H9 (cell line): ENCODE results near the gene KRT77. TPM values are rescaled to one million over a fixed set of nuclear protein-coding genes. Genes with fewer than 3 reads are reported as not detected.

ENCODE experiments used
- DNase-seq: peaks from one replicate; pipeline ENCODE4 v3.0.0-alpha.2; 2017
- H2AFZ ChIP-seq: one replicate; pipeline ENCODE4 v1.6.1; 2013; ENCODE audit warnings: mild to moderate bottlenecking, low read length, control low read depth, moderate library complexity
- H2AK5ac ChIP-seq: 2 replicates; pipeline ENCODE4 v1.6.1; 2013; ENCODE audit warnings: low read length, control low read depth, mixed read lengths; ENCODE audit not compliant: insufficient read length
- H2BK120ac ChIP-seq: one replicate; pipeline ENCODE4 v1.6.1; 2013; ENCODE audit warnings: low read depth, mild to moderate bottlenecking, low read length, control low read depth, inconsistent platforms; ENCODE audit not compliant: poor library complexity, severe bottlenecking
- H2BK12ac ChIP-seq: 2 replicates; pipeline ENCODE4 v1.6.1; 2013; ENCODE audit warnings: low read length, control low read depth, mixed read lengths, low read depth; ENCODE audit not compliant: insufficient read length
- H2BK15ac ChIP-seq: 2 replicates; pipeline ENCODE4 v1.6.1; 2013; ENCODE audit warnings: low read depth, low read length, control low read depth
- H2BK20ac ChIP-seq: one replicate; pipeline ENCODE4 v1.6.1; 2013; ENCODE audit warnings: low read depth, mild to moderate bottlenecking, low read length, control low read depth, inconsistent platforms; ENCODE audit not compliant: poor library complexity, severe bottlenecking
- H2BK5ac ChIP-seq: 2 replicates; pipeline ENCODE4 v1.6.1; 2013; ENCODE audit warnings: low read length, control low read depth, mixed read lengths; ENCODE audit not compliant: insufficient read length
- H3K14ac ChIP-seq: 2 replicates; pipeline ENCODE4 v1.6.1; 2013; ENCODE audit warnings: low read length, control low read depth; ENCODE audit not compliant: insufficient read depth
- H3K18ac ChIP-seq: 2 replicates; pipeline ENCODE4 v1.6.1; 2013; ENCODE audit warnings: low read depth, mild to moderate bottlenecking, mixed read lengths, low read length, control low read depth; ENCODE audit not compliant: insufficient read length
- H3K23ac ChIP-seq: 2 replicates; pipeline ENCODE4 v1.6.1; 2013; ENCODE audit warnings: low read length, control low read depth, mixed read lengths, low read depth; ENCODE audit not compliant: insufficient read length
- H3K23me2 ChIP-seq: 2 replicates; pipeline ENCODE4 v1.6.1; 2013; ENCODE audit warnings: low read depth, mild to moderate bottlenecking, mixed read lengths, low read length, control low read depth; ENCODE audit not compliant: insufficient read length, poor library complexity, severe bottlenecking
- H3K27ac ChIP-seq: 2 replicates; pipeline ENCODE4 v1.5.1; 2013; ENCODE audit warnings: low read length, control low read depth, mixed read lengths, low read depth; ENCODE audit not compliant: insufficient read length
- H3K27me3 ChIP-seq: 2 replicates; pipeline ENCODE4 v1.6.1; 2013; ENCODE audit warnings: low read length, control low read depth, inconsistent platforms; ENCODE audit not compliant: insufficient read depth
- H3K4ac ChIP-seq: 2 replicates; pipeline ENCODE4 v1.6.1; 2013; ENCODE audit warnings: low read depth, mild to moderate bottlenecking, control low read depth, inconsistent platforms, low read length, moderate library complexity
- H3K4me1 ChIP-seq: 2 replicates; pipeline ENCODE4 v1.6.1; 2013; ENCODE audit warnings: low read length, control low read depth, inconsistent platforms; ENCODE audit not compliant: insufficient read depth
- H3K4me2 ChIP-seq: 2 replicates; pipeline ENCODE4 v1.6.1; 2013; ENCODE audit warnings: low read length, control low read depth, mixed read lengths; ENCODE audit not compliant: insufficient read length, insufficient read depth
- H3K56ac ChIP-seq: 2 replicates; pipeline ENCODE4 v1.6.1; 2013; ENCODE audit warnings: low read depth, mild to moderate bottlenecking, mixed read lengths, low read length, control low read depth; ENCODE audit not compliant: insufficient read length
- H3K79me1 ChIP-seq: 2 replicates; pipeline ENCODE4 v1.6.1; 2013; ENCODE audit warnings: low read depth, mild to moderate bottlenecking, moderate library complexity, low read length, control low read depth, inconsistent platforms; ENCODE audit not compliant: insufficient read depth, poor library complexity, severe bottlenecking
- H3K79me2 ChIP-seq: 2 replicates; pipeline ENCODE4 v1.6.1; 2013; ENCODE audit warnings: low read length, control low read depth, inconsistent platforms; ENCODE audit not compliant: insufficient read depth
- H3K9ac ChIP-seq: 2 replicates; pipeline ENCODE4 v1.6.1; 2013; ENCODE audit warnings: low read length, control low read depth, mixed read lengths; ENCODE audit not compliant: insufficient read length; ENCODE audit errors: extremely low read depth
- H3K9me3 ChIP-seq: one replicate; pipeline ENCODE4 v1.6.1; 2013; ENCODE audit warnings: low read depth, low read length, inconsistent platforms; ENCODE audit not compliant: control insufficient read depth
- H3T11ph ChIP-seq: one replicate; pipeline ENCODE4 v1.6.1; 2013; ENCODE audit warnings: mild to moderate bottlenecking, low read length, control low read depth, inconsistent platforms
- H4K20me1 ChIP-seq: one replicate; pipeline ENCODE4 v1.6.1; 2013; ENCODE audit not compliant: control insufficient read depth, insufficient read length, insufficient read depth
- H4K5ac ChIP-seq: 2 replicates; pipeline ENCODE4 v1.6.1; 2013; ENCODE audit warnings: low read depth, mild to moderate bottlenecking, mixed read lengths, low read length, control low read depth; ENCODE audit not compliant: insufficient read length
- H4K8ac ChIP-seq: replicated peaks from 2 replicates; pipeline ENCODE4 v1.6.1; 2013; ENCODE audit warnings: low read length, control low read depth, mixed read lengths, low read depth; ENCODE audit not compliant: insufficient read length
- H4K91ac ChIP-seq: 2 replicates; pipeline ENCODE4 v1.6.1; 2013; ENCODE audit warnings: low read depth, mild to moderate bottlenecking, moderate library complexity, mixed read lengths, low read length, control low read depth; ENCODE audit not compliant: insufficient read length
- H3K27ac Mint-ChIP-seq, 3 experiments: 2 replicates in 2 of 3; 3 replicates in 1 of 3; pipeline ENCODE4 v1.8.0; 2020 to 2021; ENCODE audit warnings: mixed read lengths in 3 of 3, mild to moderate bottlenecking in 1 of 3, moderate library complexity in 1 of 3
- H3K27me3 Mint-ChIP-seq: 2 replicates; pipeline ENCODE4 v1.8.0; 2021; ENCODE audit warnings: low read depth, mild to moderate bottlenecking, moderate library complexity, mixed read lengths
- H3K36me3 Mint-ChIP-seq, 3 experiments: 2 replicates in 2 of 3; 3 replicates in 1 of 3; pipeline ENCODE4 v1.8.0; 2020 to 2021; ENCODE audit warnings: low read depth in 3 of 3, mixed read lengths in 3 of 3; ENCODE audit not compliant: insufficient read depth in 1 of 3
- H3K4me1 Mint-ChIP-seq, 2 experiments: 2 replicates each; pipeline ENCODE4 v1.8.0; 2020; ENCODE audit warnings: mixed read lengths in 2 of 2
- H3K4me3 Mint-ChIP-seq, 2 experiments: 2 replicates in 1 of 2; 3 replicates in 1 of 2; pipeline ENCODE4 v1.8.0; 2020 to 2021; ENCODE audit warnings: mild to moderate bottlenecking in 2 of 2, mixed read lengths in 2 of 2, moderate library complexity in 1 of 2
- H3K9me3 Mint-ChIP-seq, 2 experiments: 2 replicates in 1 of 2; 3 replicates in 1 of 2; pipeline ENCODE4 v1.8.0; 2020; ENCODE audit warnings: mild to moderate bottlenecking in 2 of 2, mixed read lengths in 2 of 2, moderate library complexity in 1 of 2
- CTCF ChIP-seq: fragments of 200-600 bp; sonication (generic); conservative IDR thresholded peaks from 3 replicates; pipeline ENCODE4 v1.8.0; 2021; ENCODE audit warnings: antibody characterized with exemption, mild to moderate bottlenecking
- WGBS: extraction: QIAGEN DNeasy Blood & Tissue Kit; methylation state at CpG from one replicate; pipeline ENCODE4 v1.1.7; 2013; ENCODE audit warnings: missing lambda C conversion rate, low lambda C conversion rate, mixed read lengths; ENCODE audit not compliant: insufficient read length; ENCODE audit errors: extremely low coverage; 5-methylcytosine and 5-hydroxymethylcytosine counted together
- total RNA-seq: library from RNA; stranded (reverse); gene quantifications from 2 replicates; pipeline ENCODE4 v1.2.1, GENCODE V29; 2021

The KRT77 gene
- total RNA-seq, 1 experiment from 2014 or later: not detected

- Histone ChIP-seq H4K8ac (no peak overlapping the region), H3K9ac (no peak overlapping the region), H3K79me2 (no peaks in the 10 kb centered on the region), H2BK5ac (no peak overlapping the region), H3K9me3 (no peaks in the 10 kb centered on the region), H3K79me1 (no peaks in the 10 kb centered on the region), H3K56ac (no peak overlapping the region), H3K4ac (no peak overlapping the region), H2BK20ac (no peak overlapping the region), H3K4me1 (no peaks in the 10 kb centered on the region), H4K5ac (no peak overlapping the region), H4K91ac (no peak overlapping the region), H4K20me1 (no peaks in the 10 kb centered on the region), H3K4me2 (no peak overlapping the region), H3K18ac (no peak overlapping the region), H2AFZ (no peak overlapping the region), H3K23ac (no peak overlapping the region), H3K27me3 (no peaks in the 10 kb centered on the region), H3K23me2 (no peaks in the 10 kb centered on the region), H3K27ac (no peak overlapping the region), H2BK12ac (no peak overlapping the region), H3T11ph (no peak overlapping the region), H2BK15ac (no peak overlapping the region), H2BK120ac (no peak overlapping the region), H2AK5ac (no peak overlapping the region), H3K14ac (no peak overlapping the region; the same call in 1 of the 2 replicates)
- peaks cover 0 to 2% of the 10 kb centered on the region in 2 experiments; a peak in 2 of 5 replicates for H3K9me3 Mint-ChIP-seq
- WGBS: no CpG with 5 or more reads among the region's 3 CpGs
- no peak for TF ChIP-seq CTCF
- peaks cover 22% of the 10 kb centered on the region for H3K27me3 Mint-ChIP-seq
- no peak for DNase-seq
- no peak overlapping the region for H3K27ac Mint-ChIP-seq
- H3K4me3 Mint-ChIP-seq: no peak overlapping the region
- peaks cover 0 to 3% of the 10 kb centered on the region in 2 experiments; a peak in 2 of 4 replicates for H3K4me1 Mint-ChIP-seq
- no peaks in the 10 kb centered on the region for H3K36me3 Mint-ChIP-seq
Measured at GRCh38 chr12:52721838-52722470, 18.6 kb upstream of the KRT77 start.
